PC-3 (cell line): ENCODE results near the gene GLYAT. TPM values are rescaled to one million over a fixed set of nuclear protein-coding genes. Genes with fewer than 3 reads are reported as not detected.

Experiments used
- ATAC-seq: fragments of 200-7000 bp; cut with Tn5 transposase; 2 replicates; pipeline ENCODE4 v1.9.1; 2020; ENCODE audit warnings: mild to moderate bottlenecking, moderate library complexity
- BruUV-seq: library from RNA; stranded (reverse); fragments of 400-500 nt; replicated peaks from 2 replicates; lab custom pipeline; 2021; lab: Mats Ljungman, UMichigan
- CTCF ChIA-PET: fragments of 300-600 bp; sonication (Branson Sonifier 250); formaldehyde crosslinking; loops from one replicate; lab custom pipeline; 2022; ENCODE audit warnings: antibody characterized with exemption; lab: Charles Lee
- POLR2A ChIA-PET: fragments of 300-600 bp; sonication (Branson Sonifier 250); formaldehyde crosslinking; loops from one replicate; lab custom pipeline; 2022; ENCODE audit warnings: antibody characterized with exemption; ENCODE audit not compliant: unreplicated experiment; lab: Charles Lee
- DNase-seq: peaks from one replicate; pipeline ENCODE4 v3.0.0-alpha.2; 2015
- H2AFZ ChIP-seq: fragments of 300-600 bp; sonication (generic); 2 replicates; pipeline ENCODE4 v1.6.0; 2016; ENCODE audit warnings: antibody characterized with exemption, low read length
- H3F3A ChIP-seq: fragments of 300-600 bp; sonication (generic); one replicate; pipeline ENCODE4 v1.6.0; 2017; ENCODE audit warnings: antibody characterized with exemption, low read length, control low read depth, mild to moderate bottlenecking; ENCODE audit not compliant: unreplicated experiment
- H3K27ac ChIP-seq: fragments of 300-600 bp; sonication (generic); 2 replicates; pipeline ENCODE4 v1.5.1; 2016; ENCODE audit warnings: mild to moderate bottlenecking, low read length
- H3K27me3 ChIP-seq: fragments of 300-600 bp; sonication (generic); 2 replicates; pipeline ENCODE4 v1.6.1; 2016; ENCODE audit warnings: low read length, mixed read lengths
- H3K36me3 ChIP-seq: fragments of 300-600 bp; sonication (generic); 2 replicates; pipeline ENCODE4 v1.6.1; 2016; ENCODE audit warnings: low read depth, mixed run types, low read length, mixed read lengths
- H3K4me1 ChIP-seq: fragments of 300-600 bp; sonication (generic); 2 replicates; pipeline ENCODE4 v1.5.1; 2016; ENCODE audit warnings: low read length; ENCODE audit not compliant: insufficient read depth
- H3K4me2 ChIP-seq: fragments of 300-600 bp; sonication (generic); 2 replicates; pipeline ENCODE4 v1.6.0; 2016; ENCODE audit warnings: low read length
- H3K4me3 ChIP-seq: fragments of 300-600 bp; sonication (generic); 2 replicates; pipeline ENCODE4 v1.5.1; 2016; ENCODE audit warnings: mild to moderate bottlenecking, low read length, mixed read lengths
- H3K79me2 ChIP-seq: fragments of 300-600 bp; sonication (generic); 2 replicates; pipeline ENCODE4 v1.6.1; 2017; ENCODE audit warnings: low read length, mixed read lengths
- H3K9ac ChIP-seq: fragments of 300-600 bp; sonication (generic); 2 replicates; pipeline ENCODE4 v1.6.0; 2016; ENCODE audit warnings: mild to moderate bottlenecking, low read length
- H3K9me2 ChIP-seq: fragments of 300-600 bp; sonication (generic); replicated peaks from 2 replicates; pipeline ENCODE4 v1.6.1; 2016; ENCODE audit warnings: mixed run types, low read length, mixed read lengths
- H3K9me3 ChIP-seq: fragments of 300-600 bp; sonication (generic); 2 replicates; pipeline ENCODE4 v1.6.1; 2016; ENCODE audit warnings: low read length, mixed read lengths
- H4K20me1 ChIP-seq: fragments of 300-600 bp; sonication (generic); 2 replicates; pipeline ENCODE4 v1.6.1; 2016; ENCODE audit warnings: low read length, mixed read lengths
- EZH2 ChIP-seq: fragments of 300-600 bp; sonication (generic); IDR thresholded peaks from one replicate; pipeline ENCODE4 v1.6.1; 2017; ENCODE audit warnings: antibody characterized with exemption, mild to moderate bottlenecking, low read length; ENCODE audit not compliant: unreplicated experiment
- EZH2phosphoT487 ChIP-seq: fragments of 300-600 bp; sonication (generic); IDR thresholded peaks from 2 replicates; pipeline ENCODE4 v1.6.1; 2018; ENCODE audit warnings: mild to moderate bottlenecking, antibody characterized with exemption, low read length, borderline replicate concordance
- intact Hi-C: fragments of 100-400 bp; cut with micrococcal nuclease; formaldehyde crosslinking; loops from 2 replicates; pipeline ENCODE4 v1.9.0; 2023
- total RNA-seq: library from RNA; depleted of rRNA; stranded (reverse); fragments of >200 nt; gene quantifications from 2 replicates; pipeline ENCODE4 v1.2.3, GENCODE V29; 2014
- TF ChIP-seq, protein P1 (sequence below): fragments of 300-600 bp; sonication (generic); conservative IDR thresholded peaks from 2 replicates; pipeline ENCODE4 v1.5.1; 2017; ENCODE audit warnings: antibody characterized with exemption, low read depth, mild to moderate bottlenecking, low read length

Gene GLYAT
- total RNA-seq, 1 experiment from 2014 or later = not detected

DNA sequence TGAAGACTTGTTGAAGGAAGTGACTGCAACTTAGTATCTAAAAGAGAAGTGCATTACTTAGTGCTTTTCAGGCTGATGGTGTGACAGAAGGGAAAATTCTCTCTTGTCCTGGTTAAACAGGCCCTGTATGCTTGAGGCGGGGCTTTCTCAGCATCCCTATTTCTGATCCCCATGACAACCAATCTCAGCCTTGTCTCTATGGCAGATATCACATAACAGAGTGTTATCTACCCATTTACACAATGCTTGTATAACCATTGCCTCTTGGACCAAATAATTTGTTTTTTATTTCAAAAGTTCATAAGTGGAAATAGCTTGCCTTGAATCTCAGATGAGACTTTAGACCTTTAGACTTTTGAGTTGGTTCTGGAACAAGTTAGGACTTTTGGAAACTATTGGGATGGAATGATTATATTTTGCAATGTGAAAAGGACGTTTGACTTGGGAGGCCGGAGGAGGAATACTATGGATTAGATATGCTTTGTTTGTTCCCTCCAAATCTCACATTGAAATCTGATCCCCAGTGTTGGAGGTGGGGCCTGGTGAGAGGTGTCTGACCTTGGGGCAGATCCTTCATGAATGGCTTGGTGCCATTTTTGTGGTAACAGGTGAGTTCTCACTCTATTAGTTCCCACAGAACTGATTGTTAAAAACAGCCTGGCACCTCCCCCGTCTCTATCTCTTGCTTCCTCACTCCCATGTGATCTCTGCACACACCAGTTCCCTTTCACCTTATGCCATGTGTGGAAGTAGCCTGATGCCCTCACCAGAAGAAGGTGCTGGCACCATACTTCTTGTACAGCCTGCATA, 3.1 kb upstream of the GLYAT start:
- H3K9ac ChIP-seq = no peak overlapping the region
- no peaks in the 10 kb centered on the region for H4K20me1 ChIP-seq
- no TSS peak for BruUV-seq
- H3K4me3 ChIP-seq = no peak overlapping the region
- no peaks in the 10 kb centered on the region for H3K79me2 ChIP-seq
- no peak overlapping the region for H2AFZ ChIP-seq
- DNase-seq = no peak
- no peak overlapping the region for H3K27ac ChIP-seq
- POLR2A ChIA-PET = no interaction called here
- no peaks in the 10 kb centered on the region for H3K36me3 ChIP-seq
- ATAC-seq = no peak
- H3F3A ChIP-seq = no peaks in the 10 kb centered on the region
- no peaks in the 10 kb centered on the region for H3K4me1 ChIP-seq
- no peak overlapping the region for H3K4me2 ChIP-seq
- peaks cover 33% of the 10 kb centered on the region for H3K27me3 ChIP-seq
- no peaks in the 10 kb centered on the region for H3K9me2 ChIP-seq
- no peak for TF ChIP-seq EZH2phosphoT487
- TF ChIP-seq, protein P1, sequence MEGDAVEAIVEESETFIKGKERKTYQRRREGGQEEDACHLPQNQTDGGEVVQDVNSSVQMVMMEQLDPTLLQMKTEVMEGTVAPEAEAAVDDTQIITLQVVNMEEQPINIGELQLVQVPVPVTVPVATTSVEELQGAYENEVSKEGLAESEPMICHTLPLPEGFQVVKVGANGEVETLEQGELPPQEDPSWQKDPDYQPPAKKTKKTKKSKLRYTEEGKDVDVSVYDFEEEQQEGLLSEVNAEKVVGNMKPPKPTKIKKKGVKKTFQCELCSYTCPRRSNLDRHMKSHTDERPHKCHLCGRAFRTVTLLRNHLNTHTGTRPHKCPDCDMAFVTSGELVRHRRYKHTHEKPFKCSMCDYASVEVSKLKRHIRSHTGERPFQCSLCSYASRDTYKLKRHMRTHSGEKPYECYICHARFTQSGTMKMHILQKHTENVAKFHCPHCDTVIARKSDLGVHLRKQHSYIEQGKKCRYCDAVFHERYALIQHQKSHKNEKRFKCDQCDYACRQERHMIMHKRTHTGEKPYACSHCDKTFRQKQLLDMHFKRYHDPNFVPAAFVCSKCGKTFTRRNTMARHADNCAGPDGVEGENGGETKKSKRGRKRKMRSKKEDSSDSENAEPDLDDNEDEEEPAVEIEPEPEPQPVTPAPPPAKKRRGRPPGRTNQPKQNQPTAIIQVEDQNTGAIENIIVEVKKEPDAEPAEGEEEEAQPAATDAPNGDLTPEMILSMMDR = no peak
- no peak for TF ChIP-seq EZH2
- intact Hi-C loops = no loop called here
- CTCF ChIA-PET = no interaction called here
- no peaks in the 10 kb centered on the region for H3K9me3 ChIP-seq

DNA sequence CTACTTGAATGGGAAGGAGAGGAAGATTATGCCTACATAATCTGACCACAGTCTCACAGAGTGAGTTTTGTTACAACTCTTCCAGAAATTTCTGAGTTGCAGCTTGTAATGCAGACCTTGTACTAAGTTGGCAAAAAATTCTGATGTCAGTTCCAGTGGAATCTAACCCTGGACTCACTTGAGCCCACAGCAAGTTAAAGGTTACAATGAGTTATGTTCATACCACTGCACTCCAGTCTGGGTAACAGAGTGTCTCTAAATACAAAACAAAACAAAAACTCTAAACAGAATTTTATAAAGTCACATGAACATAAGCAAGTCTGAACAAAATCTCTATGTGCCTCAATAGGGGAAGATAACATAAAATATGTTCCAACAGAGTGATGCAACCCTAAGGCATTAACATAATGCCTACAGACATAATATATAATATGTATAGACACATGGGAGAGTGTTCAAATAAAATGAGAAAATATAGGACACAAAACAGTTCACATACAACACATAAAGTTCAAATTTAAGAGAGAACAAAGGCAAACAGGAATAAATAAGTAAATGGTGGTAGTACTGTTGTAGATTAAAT, 1.1 kb downstream of the GLYAT start:
- TF ChIP-seq, protein P1 = no peak
- TF ChIP-seq EZH2 (no peak), EZH2phosphoT487 (no peak)
- Histone ChIP-seq H3K79me2 (no peaks in the 10 kb centered on the region), H3F3A (no peaks in the 10 kb centered on the region), H4K20me1 (no peaks in the 10 kb centered on the region), H3K36me3 (no peaks in the 10 kb centered on the region), H3K9me2 (no peaks in the 10 kb centered on the region), H3K27me3 (peaks cover 35% of the 10 kb centered on the region), H2AFZ (no peak overlapping the region), H3K4me1 (no peaks in the 10 kb centered on the region), H3K9ac (no peak overlapping the region), H3K9me3 (no peaks in the 10 kb centered on the region), H3K4me2 (no peak overlapping the region), H3K4me3 (no peak overlapping the region), H3K27ac (no peak overlapping the region)
- intact Hi-C loops = no loop called here
- DNase-seq (no peak), ATAC-seq (no peak)
- ChIA-PET CTCF (no interaction called here), POLR2A (no interaction called here)
- no TSS peak for BruUV-seq

DNA sequence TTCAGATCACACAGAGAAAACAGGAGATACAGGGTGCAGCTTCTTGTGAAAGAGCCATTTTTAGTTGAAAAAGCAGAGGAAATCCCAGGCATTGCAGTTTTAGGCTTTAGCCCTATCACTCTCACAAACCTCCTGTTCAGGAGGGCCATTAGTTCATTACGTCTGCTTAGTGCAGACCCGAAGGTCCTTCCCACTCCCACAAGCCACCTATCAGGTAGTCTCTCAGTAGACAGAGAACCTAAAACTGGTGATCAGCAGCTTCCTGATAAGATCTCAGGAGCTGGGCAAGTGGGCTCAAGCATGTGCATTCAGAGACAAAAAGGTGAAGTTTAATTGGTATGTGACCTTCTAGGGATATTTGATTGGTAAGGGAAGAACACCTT, 4.3 kb downstream of the GLYAT start:
- Histone ChIP-seq H3K4me2 (no peak overlapping the region), H3K4me3 (no peak overlapping the region), H3F3A (no peaks in the 10 kb centered on the region), H3K27ac (no peak overlapping the region), H3K36me3 (no peaks in the 10 kb centered on the region), H3K4me1 (no peaks in the 10 kb centered on the region), H3K9me2 (no peaks in the 10 kb centered on the region), H2AFZ (no peak overlapping the region), H3K79me2 (no peaks in the 10 kb centered on the region), H4K20me1 (no peaks in the 10 kb centered on the region), H3K9ac (no peak overlapping the region), H3K9me3 (no peaks in the 10 kb centered on the region), H3K27me3 (peaks cover 23% of the 10 kb centered on the region)
- POLR2A ChIA-PET = no interaction called here
- CTCF ChIA-PET = no interaction called here
- no peak for ATAC-seq
- DNase-seq = no peak
- no TSS peak for BruUV-seq
- intact Hi-C loops = no loop called here
- TF ChIP-seq, protein P1 = no peak
